HL-60 (cell line): ENCODE measurements around the gene ATP1B3.

Experiments used
- CTCF ChIP-seq: IDR thresholded peaks from one replicate; pipeline ENCODE4 v1.5.1; 2011; ENCODE audit warnings: low read length, control low read depth, inconsistent platforms; ENCODE audit not compliant: insufficient read depth
- GABPA ChIP-seq: IDR thresholded peaks from 2 replicates; pipeline ENCODE4 v1.6.1; 2012; ENCODE audit warnings: low read depth
- POLR2AphosphoS5 ChIP-seq: IDR thresholded peaks from 2 replicates; pipeline ENCODE4 v1.6.1; 2012; ENCODE audit warnings: low read depth
- REST ChIP-seq: IDR thresholded peaks from 2 replicates; pipeline ENCODE4 v1.6.1; 2012; ENCODE audit warnings: low read depth; ENCODE audit not compliant: insufficient replicate concordance

- no peak for TF ChIP-seq POLR2AphosphoS5
- no peak for TF ChIP-seq CTCF
- TF ChIP-seq REST = no peak
- TF ChIP-seq GABPA = no peak
These were observed 57.9 kb downstream of the ATP1B3 start for GRCh38 chr3:141934354-141934753.
